A549 (cell line): Measurements from ENCODE around the gene FRMD3.

Experiments used
- CBX8 ChIP-seq: fragments of 200-600 bp; sonication (generic); IDR thresholded peaks from 2 replicates; pipeline ENCODE4 v1.6.1; 2016
- ESRRA ChIP-seq: fragments of 150-350 bp; IDR thresholded peaks from 2 replicates; pipeline ENCODE4 v1.6.1; 2014; ENCODE audit warnings: mild to moderate bottlenecking, low read length, borderline replicate concordance
- MAFK ChIP-seq: fragments of 450-650 bp; IDR thresholded peaks from 2 replicates; pipeline ENCODE4 v1.6.1; 2014; ENCODE audit not compliant: partially characterized antibody
- NR3C1 ChIP-seq: fragments of >200 bp; sonication (Bioruptor Twin); formaldehyde crosslinking; IDR thresholded peaks from 3 replicates; pipeline ENCODE4 v1.6.1; 2017
- TF ChIP-seq, protein P1 (sequence below): IDR thresholded peaks from 2 replicates; pipeline ENCODE4 v1.6.1; 2012
- TF ChIP-seq, protein P2 (sequence below): fragments of 250-450 bp; sonication (Bioruptor Pico); IDR thresholded peaks from 2 replicates; pipeline ENCODE4 v1.5.0; 2021; ENCODE audit warnings: mild to moderate bottlenecking, moderate library complexity, borderline replicate concordance
- TF ChIP-seq, protein P3 (sequence below): fragments of >200 bp; sonication (Bioruptor Twin); formaldehyde crosslinking; IDR thresholded peaks from 3 replicates; pipeline ENCODE4 v1.5.1; 2016

DNA sequence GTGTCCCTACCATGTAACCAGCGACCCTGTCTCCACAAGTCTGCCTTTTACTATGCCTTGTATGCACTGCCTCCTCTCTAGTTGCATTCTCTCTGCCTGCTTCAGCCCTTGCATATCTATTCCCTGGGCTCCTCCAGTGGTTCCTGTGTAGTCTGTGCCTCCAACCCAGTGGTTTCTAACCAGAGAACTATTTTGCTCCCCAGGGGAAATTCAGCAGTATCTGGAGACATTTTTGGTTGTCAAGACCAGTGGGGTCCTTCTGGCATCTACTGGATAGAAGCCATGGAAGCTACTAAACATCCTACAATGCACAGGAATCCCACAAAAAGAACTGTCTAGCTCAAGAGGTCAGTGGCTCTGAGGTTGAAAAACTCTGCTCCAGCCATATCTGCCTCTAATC lies 251.2 kb downstream of the FRMD3 start:
- TF ChIP-seq NR3C1 = no peak
- no peak for TF ChIP-seq CBX8
- TF ChIP-seq, protein P1, sequence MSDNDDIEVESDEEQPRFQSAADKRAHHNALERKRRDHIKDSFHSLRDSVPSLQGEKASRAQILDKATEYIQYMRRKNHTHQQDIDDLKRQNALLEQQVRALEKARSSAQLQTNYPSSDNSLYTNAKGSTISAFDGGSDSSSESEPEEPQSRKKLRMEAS = no peak
- TF ChIP-seq, protein P2, sequence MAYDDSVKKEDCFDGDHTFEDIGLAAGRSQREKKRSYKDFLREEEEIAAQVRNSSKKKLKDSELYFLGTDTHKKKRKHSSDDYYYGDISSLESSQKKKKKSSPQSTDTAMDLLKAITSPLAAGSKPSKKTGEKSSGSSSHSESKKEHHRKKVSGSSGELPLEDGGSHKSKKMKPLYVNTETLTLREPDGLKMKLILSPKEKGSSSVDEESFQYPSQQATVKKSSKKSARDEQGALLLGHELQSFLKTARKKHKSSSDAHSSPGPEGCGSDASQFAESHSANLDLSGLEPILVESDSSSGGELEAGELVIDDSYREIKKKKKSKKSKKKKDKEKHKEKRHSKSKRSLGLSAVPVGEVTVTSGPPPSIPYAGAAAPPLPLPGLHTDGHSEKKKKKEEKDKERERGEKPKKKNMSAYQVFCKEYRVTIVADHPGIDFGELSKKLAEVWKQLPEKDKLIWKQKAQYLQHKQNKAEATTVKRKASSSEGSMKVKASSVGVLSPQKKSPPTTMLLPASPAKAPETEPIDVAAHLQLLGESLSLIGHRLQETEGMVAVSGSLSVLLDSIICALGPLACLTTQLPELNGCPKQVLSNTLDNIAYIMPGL (CRISPR knock-in tag) = no peak
- no peak for TF ChIP-seq MAFK
- TF ChIP-seq, protein P3, sequence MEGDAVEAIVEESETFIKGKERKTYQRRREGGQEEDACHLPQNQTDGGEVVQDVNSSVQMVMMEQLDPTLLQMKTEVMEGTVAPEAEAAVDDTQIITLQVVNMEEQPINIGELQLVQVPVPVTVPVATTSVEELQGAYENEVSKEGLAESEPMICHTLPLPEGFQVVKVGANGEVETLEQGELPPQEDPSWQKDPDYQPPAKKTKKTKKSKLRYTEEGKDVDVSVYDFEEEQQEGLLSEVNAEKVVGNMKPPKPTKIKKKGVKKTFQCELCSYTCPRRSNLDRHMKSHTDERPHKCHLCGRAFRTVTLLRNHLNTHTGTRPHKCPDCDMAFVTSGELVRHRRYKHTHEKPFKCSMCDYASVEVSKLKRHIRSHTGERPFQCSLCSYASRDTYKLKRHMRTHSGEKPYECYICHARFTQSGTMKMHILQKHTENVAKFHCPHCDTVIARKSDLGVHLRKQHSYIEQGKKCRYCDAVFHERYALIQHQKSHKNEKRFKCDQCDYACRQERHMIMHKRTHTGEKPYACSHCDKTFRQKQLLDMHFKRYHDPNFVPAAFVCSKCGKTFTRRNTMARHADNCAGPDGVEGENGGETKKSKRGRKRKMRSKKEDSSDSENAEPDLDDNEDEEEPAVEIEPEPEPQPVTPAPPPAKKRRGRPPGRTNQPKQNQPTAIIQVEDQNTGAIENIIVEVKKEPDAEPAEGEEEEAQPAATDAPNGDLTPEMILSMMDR = no peak
- no peak for TF ChIP-seq ESRRA
